ENCODE data around the gene PCYT1A. TPM values are rescaled to one million over a fixed set of nuclear protein-coding genes. Genes with fewer than 3 reads are reported as not detected.
A peak's percentile ranks its signal among the peaks of the same experiment; 100 is the strongest.

The PCYT1A gene
- total and polyA plus RNA-seq, 2 of the 13 experiments (the other 11 are each of a cell fraction or from before 2014, with no cell fraction given): 26.4 to 45.3 TPM

DNA sequence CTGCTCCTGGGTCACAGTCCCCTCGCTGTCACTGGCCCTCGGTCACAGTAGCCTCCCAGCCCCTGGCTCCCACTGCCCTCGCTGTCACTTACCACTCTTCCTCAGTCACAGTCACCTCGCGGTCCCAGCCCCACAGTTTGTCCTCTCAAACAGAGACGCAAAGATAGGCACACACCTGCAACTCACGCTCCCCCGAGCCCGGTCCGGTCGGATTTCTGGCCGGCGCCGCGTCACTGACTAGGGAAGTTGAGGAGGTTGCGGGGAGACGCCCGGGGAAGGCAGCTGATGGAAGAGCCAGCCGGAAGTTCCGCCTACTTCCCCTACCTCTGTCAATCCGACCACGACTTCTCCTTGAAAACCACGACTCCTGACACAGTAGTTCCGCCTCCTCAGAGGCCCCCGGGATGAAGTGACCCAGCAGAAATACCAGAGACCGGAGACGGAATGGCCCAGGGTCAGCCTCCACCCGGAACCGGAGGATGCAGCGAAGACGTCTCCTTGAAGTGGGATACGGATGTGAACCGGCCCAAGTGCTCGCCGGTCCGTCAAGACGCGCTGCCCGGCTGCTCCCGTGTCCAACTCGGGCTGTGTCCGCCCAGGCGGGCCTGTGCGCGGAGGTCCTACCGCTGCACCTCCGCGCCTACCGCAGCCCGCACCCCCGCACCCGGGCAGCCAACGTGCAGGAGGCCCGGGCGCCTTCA is at the start of gene PCYT1A (continued):
- TF ChIP-seq, protein P1, sequence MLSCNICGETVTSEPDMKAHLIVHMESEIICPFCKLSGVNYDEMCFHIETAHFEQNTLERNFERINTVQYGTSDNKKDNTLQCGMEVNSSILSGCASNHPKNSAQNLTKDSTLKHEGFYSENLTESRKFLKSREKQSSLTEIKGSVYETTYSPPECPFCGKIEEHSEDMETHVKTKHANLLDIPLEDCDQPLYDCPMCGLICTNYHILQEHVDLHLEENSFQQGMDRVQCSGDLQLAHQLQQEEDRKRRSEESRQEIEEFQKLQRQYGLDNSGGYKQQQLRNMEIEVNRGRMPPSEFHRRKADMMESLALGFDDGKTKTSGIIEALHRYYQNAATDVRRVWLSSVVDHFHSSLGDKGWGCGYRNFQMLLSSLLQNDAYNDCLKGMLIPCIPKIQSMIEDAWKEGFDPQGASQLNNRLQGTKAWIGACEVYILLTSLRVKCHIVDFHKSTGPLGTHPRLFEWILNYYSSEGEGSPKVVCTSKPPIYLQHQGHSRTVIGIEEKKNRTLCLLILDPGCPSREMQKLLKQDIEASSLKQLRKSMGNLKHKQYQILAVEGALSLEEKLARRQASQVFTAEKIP (CRISPR knock-in tag; IDR thresholded peaks at IDR 0.05; ENCODE audit: borderline replicate concordance): no peak
- TF ChIP-seq ARHGAP35 (CRISPR knock-in tag; IDR thresholded peaks at IDR 0.05; ENCODE audit: borderline replicate concordance) (peak; percentile 85), PCBP2 (optimal IDR thresholded peaks at IDR 0.05; ENCODE audit: low read depth, low read length, poor library complexity, severe bottlenecking) (no peak), ZNF782 (CRISPR knock-in tag; IDR thresholded peaks at IDR 0.05; ENCODE audit: borderline replicate concordance) (no peak), ZSCAN29 (CRISPR knock-in tag; conservative IDR thresholded peaks at IDR 0.05) (peak; percentile 79; the same call in 1 of the 2 replicates), RNF2 (conservative IDR thresholded peaks at IDR 0.05; ENCODE audit: low read depth) (0 out of 2 replicates have a peak, but pooled peaks have one; percentile 31), YEATS4 (CRISPR knock-in tag; IDR thresholded peaks at IDR 0.05; ENCODE audit: borderline replicate concordance) (peak; percentile 89), KAT7 (CRISPR knock-in tag; IDR thresholded peaks at IDR 0.05; ENCODE audit: borderline replicate concordance) (peak; percentile 85), ATF7 (IDR thresholded peaks at IDR 0.05) (no peak), ATF7 (CRISPR knock-in tag; IDR thresholded peaks at IDR 0.05) (no peak), KLF6 (CRISPR knock-in tag; IDR thresholded peaks at IDR 0.05) (peak; percentile 24; the same call in 1 of the 2 replicates), SCMH1 (CRISPR knock-in tag; IDR thresholded peaks at IDR 0.05; ENCODE audit: borderline replicate concordance) (no peak), NCOA1 (CRISPR knock-in tag; IDR thresholded peaks at IDR 0.05) (no peak), FOXJ3 (CRISPR knock-in tag; IDR thresholded peaks at IDR 0.05; ENCODE audit: borderline replicate concordance) (peak; percentile 67; the same call in 1 of the 2 replicates), NR2F6 (IDR thresholded peaks at IDR 0.05) (no peak; the same call in 1 of the 2 replicates), NR2F6 (CRISPR knock-in tag; IDR thresholded peaks at IDR 0.05) (peak; percentile 33), HOXA7 (CRISPR knock-in tag; IDR thresholded peaks at IDR 0.05) (peak; percentile 87; the same call in 1 of the 2 replicates), NFATC3 (CRISPR knock-in tag; IDR thresholded peaks at IDR 0.05) (no peak; the same call in 1 of the 2 replicates), ZFX (CRISPR knock-in tag; IDR thresholded peaks at IDR 0.05; ENCODE audit: low read depth) (peak; percentile 93), NFIB (CRISPR knock-in tag; IDR thresholded peaks at IDR 0.05; ENCODE audit: borderline replicate concordance) (no peak), TCF7L2 (IDR thresholded peaks at IDR 0.05; ENCODE audit: low read depth, low read length) (no peak), ARNT2 (CRISPR knock-in tag; IDR thresholded peaks at IDR 0.05; ENCODE audit: low read depth) (no peak), HHEX (CRISPR knock-in tag; IDR thresholded peaks at IDR 0.05) (no peak), KMT2B (CRISPR knock-in tag; IDR thresholded peaks at IDR 0.05) (peak; percentile 92), IKZF1 (IDR thresholded peaks at IDR 0.05) (no peak)
- TF ChIP-seq, protein P2, sequence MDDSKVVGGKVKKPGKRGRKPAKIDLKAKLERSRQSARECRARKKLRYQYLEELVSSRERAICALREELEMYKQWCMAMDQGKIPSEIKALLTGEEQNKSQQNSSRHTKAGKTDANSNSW (CRISPR knock-in tag; IDR thresholded peaks at IDR 0.05; ENCODE audit: borderline replicate concordance): no peak; the same call in 1 of the 2 replicates
- TF ChIP-seq, protein P3, sequence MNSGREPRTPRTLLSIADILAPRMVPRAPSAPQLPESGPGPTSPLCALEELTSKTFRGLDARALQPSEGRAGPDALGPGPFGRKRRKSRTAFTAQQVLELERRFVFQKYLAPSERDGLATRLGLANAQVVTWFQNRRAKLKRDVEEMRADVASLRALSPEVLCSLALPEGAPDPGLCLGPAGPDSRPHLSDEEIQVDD (CRISPR knock-in tag; IDR thresholded peaks at IDR 0.05; ENCODE audit: borderline replicate concordance): peak; percentile 36; the same call in 1 of the 2 replicates
